Measurements from ENCODE around the gene CACNA1S.

The CACNA1S gene

DNA sequence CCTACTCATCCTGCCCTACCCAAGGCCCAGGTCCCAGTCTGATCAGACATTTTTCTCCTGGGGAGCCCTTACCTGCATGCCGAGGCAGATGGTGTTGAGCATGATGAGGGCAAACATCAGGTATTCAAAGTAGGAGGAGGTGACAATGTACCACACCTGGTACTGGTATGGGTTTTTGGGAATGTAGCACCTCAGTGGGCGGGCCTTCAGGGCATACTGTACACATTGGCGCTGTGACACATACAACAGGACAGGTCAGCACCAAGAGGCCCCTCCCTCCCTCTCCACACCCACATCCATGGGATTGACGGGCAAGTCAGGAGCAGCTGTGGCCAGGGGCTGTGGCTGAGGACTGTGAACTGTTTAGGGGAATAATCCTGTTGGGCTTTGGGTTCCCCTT is 51.6 kb downstream of the CACNA1S start:
- DNase-seq: no peak

- DNase-seq: no peak
Observed at GRCh38 chr1:201059871-201060555, 52.2 kb downstream of the CACNA1S start.

GRCh38 chr1:201059401-201059800 is 52.8 kb downstream of the CACNA1S start:
- DNase-seq: no peak

DNA sequence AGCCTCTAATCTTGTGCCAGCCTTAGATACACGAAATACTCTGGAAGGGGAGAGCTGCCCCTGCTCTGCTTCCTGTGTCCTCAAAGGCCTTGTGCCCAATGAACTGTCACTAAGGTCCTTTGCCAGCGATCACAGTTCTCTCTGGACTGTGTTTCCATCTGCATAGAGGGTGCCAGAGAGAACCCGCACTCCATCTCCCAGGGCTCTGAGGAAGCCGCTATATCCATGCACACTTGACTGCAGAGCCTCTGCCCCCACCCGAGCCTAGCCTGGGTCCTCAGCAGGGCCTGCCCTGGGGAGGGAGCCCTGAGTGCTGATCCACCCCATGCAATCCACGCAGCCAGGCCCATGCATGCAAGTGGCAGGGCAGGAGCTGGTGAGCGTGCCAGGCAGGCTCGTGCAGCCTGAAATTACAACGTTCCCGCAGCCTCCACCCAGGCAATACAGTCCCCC is 58.1 kb downstream of the CACNA1S start:
- DNase-seq: no peak

- no peak for DNase-seq
Observed at GRCh38 chr1:201053155-201053860, 58.9 kb downstream of the CACNA1S start.

GRCh38 chr1:201051399-201051798 is 60.8 kb downstream of the CACNA1S start:
- no peak for DNase-seq

GRCh38 chr1:201050515-201051277 is 61.5 kb downstream of the CACNA1S start:
- DNase-seq: no peak

DNA sequence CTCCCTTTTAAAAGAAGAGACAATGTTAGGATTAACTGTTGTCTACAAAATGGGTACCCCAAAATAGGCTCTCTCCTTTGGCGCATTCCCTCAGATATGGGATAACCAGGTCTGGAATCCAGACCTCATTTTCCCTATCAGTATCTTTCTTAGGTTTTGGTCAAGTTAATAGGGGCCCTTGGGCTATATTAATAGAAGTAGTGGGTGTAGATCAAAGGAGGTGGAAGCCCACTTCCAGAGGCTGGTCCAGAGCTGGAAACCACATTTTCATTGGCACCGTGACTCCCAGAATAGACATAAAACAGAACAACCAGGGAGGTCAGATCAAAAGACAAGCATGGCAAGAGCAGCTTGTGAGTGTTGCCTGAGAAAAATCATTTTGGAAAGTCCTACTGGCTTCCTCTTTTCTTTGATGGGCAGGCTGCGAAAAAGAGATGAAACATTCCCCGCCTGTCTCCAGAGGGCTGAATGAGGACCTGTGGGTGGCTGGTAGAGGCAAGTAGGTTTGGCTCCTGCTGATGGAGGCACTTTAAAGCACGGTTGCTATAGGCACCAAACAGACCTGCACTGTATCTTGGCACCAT is 62.9 kb downstream of the CACNA1S start:
- DNase-seq: no peak

DNA sequence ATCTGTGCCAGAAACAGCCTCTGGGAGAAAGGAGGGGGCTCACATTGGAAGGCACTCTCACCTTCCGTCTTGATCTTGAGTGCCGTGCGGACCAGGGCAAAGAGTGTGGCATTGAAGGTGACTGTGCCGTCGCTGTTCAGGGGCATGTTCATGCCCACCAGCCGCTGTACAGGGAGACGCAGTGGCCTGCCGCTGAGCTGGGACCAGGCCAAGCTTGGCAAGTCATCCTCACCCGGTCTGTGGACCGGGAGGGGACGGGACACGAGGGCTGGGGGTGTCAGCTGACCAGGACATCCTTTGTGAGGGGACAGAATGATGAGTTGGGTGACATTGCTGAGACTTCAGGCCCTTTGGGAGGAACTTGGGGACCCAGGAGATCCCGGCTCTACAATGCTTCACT is 63.7 kb downstream of the CACNA1S start:
- DNase-seq: no peak

- DNase-seq: no peak
Observed at GRCh38 chr1:201044119-201044518, 68.1 kb downstream of the CACNA1S start.

DNA sequence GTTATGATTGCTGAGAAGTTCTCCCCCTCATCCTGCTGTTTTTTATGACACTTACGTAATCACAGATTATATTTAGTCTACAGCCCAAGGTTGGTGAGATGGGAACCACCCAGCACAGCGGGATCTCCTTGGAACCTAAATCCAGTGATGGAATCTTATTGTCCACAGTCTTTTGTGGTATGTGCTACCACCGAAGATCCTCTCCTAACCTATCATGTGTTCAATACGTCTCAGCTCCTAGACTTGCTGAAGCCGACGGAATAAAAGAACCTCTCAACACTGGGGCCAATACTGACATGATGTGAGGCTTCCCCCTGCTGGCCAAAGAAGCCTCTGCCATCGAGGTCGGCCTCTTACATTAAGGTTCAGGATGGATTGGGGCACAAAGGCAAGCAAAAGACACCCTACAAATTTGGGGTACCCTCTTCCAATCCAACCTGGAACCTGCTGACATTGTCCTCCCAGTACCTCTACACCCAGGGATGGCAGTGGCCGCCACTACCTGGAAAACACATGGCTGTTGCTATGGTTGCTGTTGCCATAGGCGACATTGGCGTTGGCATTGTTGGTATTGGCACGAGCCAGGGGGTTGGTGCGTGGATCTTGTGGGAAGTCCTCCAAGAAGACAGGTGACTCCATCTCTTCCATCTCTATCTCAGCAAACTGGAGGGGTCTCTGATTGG is 69.3 kb downstream of the CACNA1S start:
- DNase-seq: no peak

DNA sequence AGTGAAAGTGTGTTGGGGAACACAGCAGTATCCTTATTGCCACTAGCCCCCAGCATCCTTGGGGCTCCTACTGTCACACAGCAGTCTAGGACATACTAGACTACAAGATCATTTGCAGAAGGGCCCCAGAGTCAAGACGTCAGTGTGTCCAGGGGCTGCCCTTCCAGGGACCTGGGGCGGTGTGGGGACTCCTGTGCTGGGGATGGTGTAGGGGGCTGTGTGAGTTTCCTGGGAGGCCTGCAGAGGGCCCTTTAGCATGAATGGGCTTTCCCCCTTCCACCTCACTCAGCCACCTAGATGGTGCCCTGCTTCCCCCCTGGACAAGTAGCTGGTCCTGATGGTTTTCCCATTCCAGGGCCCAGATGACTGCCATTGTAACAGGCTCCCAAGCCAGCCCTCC is 71.2 kb downstream of the CACNA1S start:
- no peak for DNase-seq

DNA sequence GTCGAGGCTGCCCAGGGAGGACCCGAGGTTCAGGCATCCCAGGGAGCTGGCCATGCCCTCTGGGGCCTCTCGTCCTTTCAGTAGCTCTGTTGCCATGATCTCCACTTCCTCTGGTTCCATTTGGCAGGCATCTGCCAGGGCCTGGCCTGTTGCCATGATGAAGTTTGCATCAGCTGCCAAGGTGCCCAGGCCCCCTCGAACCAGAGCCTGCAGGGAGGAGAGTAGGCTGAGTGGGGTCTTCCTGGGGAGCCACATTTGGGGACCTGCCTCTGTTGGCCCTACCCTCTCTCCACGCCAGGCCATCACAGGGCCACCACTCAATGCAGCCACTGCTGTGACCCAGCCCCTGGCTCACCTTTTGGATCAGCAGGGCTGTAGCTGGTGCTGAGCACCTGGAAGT is 72.3 kb downstream of the CACNA1S start:
- no peak for DNase-seq

- no peak for DNase-seq
Observed at GRCh38 chr1:201039418-201039817, 72.8 kb downstream of the CACNA1S start.

- no peak for DNase-seq
Observed at GRCh38 chr1:201038186-201038876, 73.9 kb downstream of the CACNA1S start.

- no peak for DNase-seq
Observed at GRCh38 chr1:201036188-201036842, 75.9 kb downstream of the CACNA1S start.

- DNase-seq: no peak
Observed at GRCh38 chr1:201034671-201035070, 77.6 kb downstream of the CACNA1S start.

DNA sequence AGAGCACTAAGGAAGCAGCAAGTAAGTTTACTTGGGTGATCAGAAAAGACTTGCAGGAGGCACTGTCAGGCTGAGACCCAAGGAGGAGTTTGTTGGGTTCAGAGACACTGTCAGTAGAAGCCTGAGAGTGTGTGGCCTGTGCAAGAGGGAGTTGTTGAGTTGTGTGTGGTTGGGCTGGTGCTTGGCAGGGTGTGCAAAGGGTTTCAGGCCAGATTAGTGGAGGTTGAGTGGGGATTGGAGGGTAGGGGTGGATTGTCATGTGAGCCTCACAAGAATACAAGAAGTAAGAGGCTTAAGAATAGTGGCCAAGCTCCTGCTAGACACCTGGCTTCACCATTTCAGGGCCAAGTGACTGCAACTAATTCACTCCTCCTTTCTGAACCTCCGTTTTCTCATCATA is 79.8 kb downstream of the CACNA1S start:
- no peak for DNase-seq

GRCh38 chr1:201028461-201028889 is 83.8 kb downstream of the CACNA1S start:
- no peak for DNase-seq

DNA sequence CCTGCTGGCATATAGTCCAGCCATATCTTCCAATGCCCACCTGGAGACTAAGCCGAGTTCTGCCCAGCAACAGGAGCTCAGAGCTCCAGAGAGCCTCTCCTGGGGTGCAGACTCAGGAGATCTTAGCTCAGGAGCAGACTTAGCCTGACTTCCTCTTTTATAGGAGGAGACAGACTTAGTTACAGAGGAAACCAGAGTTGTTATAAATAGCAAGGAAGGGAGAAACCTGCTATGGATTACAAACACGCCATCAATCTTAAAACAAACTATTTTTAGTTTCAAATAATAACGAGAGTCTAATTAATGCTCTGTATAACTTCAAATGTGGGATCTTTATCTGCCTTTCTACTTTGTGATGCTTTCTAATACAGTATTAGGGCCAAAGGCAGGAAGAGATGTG is 85.4 kb downstream of the CACNA1S start:
- no peak for DNase-seq

DNA sequence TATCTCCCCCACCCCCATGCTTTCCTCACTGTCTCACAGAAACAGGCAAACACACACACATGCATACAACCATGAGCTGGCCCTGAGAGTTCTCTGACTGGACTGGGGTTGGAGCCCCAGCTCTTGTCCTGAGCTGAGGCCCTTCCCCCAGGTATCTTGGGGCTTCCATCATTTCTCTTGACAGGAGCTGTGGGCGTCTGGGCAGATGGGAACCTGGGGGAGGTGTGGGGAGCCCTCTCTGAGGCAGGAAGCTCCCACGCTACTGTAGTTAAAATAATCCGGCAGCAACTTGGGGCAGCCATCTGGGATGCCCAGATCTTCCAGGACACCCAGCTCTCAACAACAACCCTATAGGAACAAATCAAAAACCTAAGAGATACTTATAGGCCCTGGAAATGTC is 86.0 kb downstream of the CACNA1S start:
- DNase-seq: no peak

DNA sequence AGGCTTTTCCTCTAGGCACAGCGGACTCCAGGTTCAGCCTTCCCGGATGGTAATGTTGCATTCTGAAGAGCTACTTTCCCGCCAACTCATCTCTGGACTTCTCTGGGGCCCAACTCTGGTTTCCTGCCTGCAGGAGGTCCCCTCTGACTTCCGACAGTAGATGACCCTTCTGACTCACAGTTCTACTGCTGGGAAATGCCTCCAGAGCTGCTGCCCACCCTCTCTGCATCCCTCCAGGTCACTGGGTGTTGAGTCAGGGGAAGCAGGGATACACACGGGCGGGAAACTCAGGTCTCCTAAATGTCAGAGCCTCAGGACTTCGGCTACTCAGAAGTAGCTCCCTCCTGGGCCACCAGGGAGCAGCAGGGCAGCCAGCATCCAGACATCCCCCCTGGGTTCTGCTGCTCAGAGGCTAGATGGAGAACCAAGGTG is 86.6 kb downstream of the CACNA1S start:
- DNase-seq: no peak
